IMR-90 (cell line): ENCODE data around the gene ZNF3. TPM values are rescaled to one million over a fixed set of nuclear protein-coding genes. Genes with fewer than 3 reads are reported as not detected.

ENCODE experiments used
- ATAC-seq: fragments of 200-7000 bp; cut with Tn5 transposase; 2 replicates; pipeline ENCODE4 v1.9.1; 2020; ENCODE audit warnings: low read depth, mild to moderate bottlenecking, moderate library complexity
- BruUV-seq: library from RNA; stranded (reverse); fragments of 400-500 nt; replicated peaks from 2 replicates; lab custom pipeline; 2021; lab: Mats Ljungman, UMichigan
- CTCF ChIA-PET: fragments of 300-600 bp; formaldehyde crosslinking; extraction: SDS; loops from one replicate; lab custom pipeline; 2021; ENCODE audit warnings: antibody characterized with exemption; lab: Yijun Ruan, JAX
- POLR2A ChIA-PET: fragments of 300-600 bp; sonication (Branson Sonifier 250); formaldehyde crosslinking; loops from one replicate; lab custom pipeline; 2022; ENCODE audit warnings: antibody characterized with exemption; ENCODE audit not compliant: unreplicated experiment; lab: Charles Lee
- DNase-seq: peaks from one replicate; pipeline ENCODE4 v3.0.0; 2013
- H2AFZ ChIP-seq: replicated peaks from 2 replicates; pipeline ENCODE3; 2013; ENCODE audit warnings: low read length, mild to moderate bottlenecking; ENCODE audit not compliant: poor library complexity
- H2AK5ac ChIP-seq: 2 replicates; pipeline ENCODE4 v1.6.1; 2013; ENCODE audit warnings: low read depth, low read length, inconsistent platforms
- H2AK9ac ChIP-seq: replicated peaks from 2 replicates; pipeline ENCODE3; 2013; ENCODE audit warnings: mild to moderate bottlenecking, low read depth, low read length, moderate library complexity; ENCODE audit not compliant: poor library complexity
- H2BK120ac ChIP-seq: 2 replicates; pipeline ENCODE4 v1.6.1; 2013; ENCODE audit warnings: low read depth, low read length, inconsistent platforms
- H2BK15ac ChIP-seq: 3 replicates; pipeline ENCODE4 v1.6.1; 2013; ENCODE audit warnings: low read depth, low read length, inconsistent platforms
- H2BK20ac ChIP-seq: 2 replicates; pipeline ENCODE4 v1.6.1; 2013; ENCODE audit warnings: low read depth, mild to moderate bottlenecking, inconsistent platforms, low read length, moderate library complexity
- H2BK5ac ChIP-seq: 2 replicates; pipeline ENCODE4 v1.6.1; 2013; ENCODE audit warnings: mild to moderate bottlenecking, low read depth, low read length, inconsistent platforms; ENCODE audit not compliant: poor library complexity, severe bottlenecking
- H3K14ac ChIP-seq: replicated peaks from 2 replicates; pipeline ENCODE4 v1.6.1; 2013; ENCODE audit warnings: low read depth, low read length, inconsistent platforms
- H3K18ac ChIP-seq: 2 replicates; pipeline ENCODE4 v1.6.1; 2013; ENCODE audit warnings: low read depth, low read length, control low read depth
- H3K23ac ChIP-seq: 2 replicates; pipeline ENCODE4 v1.6.1; 2013; ENCODE audit warnings: low read depth, low read length, inconsistent platforms
- H3K27ac ChIP-seq: 2 replicates; pipeline ENCODE4 v1.5.1; 2013; ENCODE audit warnings: mild to moderate bottlenecking, control low read depth, low read length; ENCODE audit not compliant: insufficient read depth
- H3K27me3 ChIP-seq: 2 replicates; pipeline ENCODE4 v1.6.1; 2013; ENCODE audit warnings: low read length; ENCODE audit not compliant: control insufficient read depth, insufficient read depth
- H3K36me3 ChIP-seq: 2 replicates; pipeline ENCODE4 v1.6.1; 2013; ENCODE audit warnings: low read length, mixed read lengths; ENCODE audit not compliant: control insufficient read depth, insufficient read depth
- H3K4ac ChIP-seq: 2 replicates; pipeline ENCODE4 v1.6.1; 2013; ENCODE audit warnings: low read depth, low read length, inconsistent platforms
- H3K4me1 ChIP-seq: 2 replicates; pipeline ENCODE4 v1.6.1; 2013; ENCODE audit warnings: low read length, mixed read lengths; ENCODE audit not compliant: control insufficient read depth, insufficient read depth
- H3K4me2 ChIP-seq: 2 replicates; pipeline ENCODE4 v1.6.1; 2013; ENCODE audit warnings: low read depth, mild to moderate bottlenecking, control low read depth, low read length, moderate library complexity
- H3K4me3 ChIP-seq: 2 replicates; pipeline ENCODE4 v1.5.1; 2013; ENCODE audit warnings: low read depth, mild to moderate bottlenecking, control low read depth, low read length, moderate library complexity; ENCODE audit not compliant: insufficient read depth
- H3K56ac ChIP-seq: 2 replicates; pipeline ENCODE4 v1.6.1; 2013; ENCODE audit warnings: low read length, inconsistent platforms; ENCODE audit not compliant: insufficient read depth; ENCODE audit errors: extremely low read depth
- H3K79me1 ChIP-seq, 2 experiments: 2 replicates each; pipeline ENCODE4 v1.6.1; 2013; ENCODE audit warnings: low read length in 2 of 2, inconsistent platforms in 1 of 2, low read depth in 1 of 2
- H3K9ac ChIP-seq: 2 replicates; pipeline ENCODE4 v1.6.1; 2013; ENCODE audit warnings: low read depth, low read length, control low read depth
- H3K9me1 ChIP-seq: 2 replicates; pipeline ENCODE4 v1.6.1; 2013; ENCODE audit warnings: low read length, inconsistent platforms; ENCODE audit not compliant: insufficient read depth
- H3K9me3 ChIP-seq: 2 replicates; pipeline ENCODE4 v1.6.1; 2013; ENCODE audit warnings: low read length; ENCODE audit not compliant: control insufficient read depth, insufficient read depth
- H4K20me1 ChIP-seq: 2 replicates; pipeline ENCODE4 v1.6.1; 2013; ENCODE audit warnings: low read length, inconsistent platforms; ENCODE audit not compliant: insufficient read depth
- H4K5ac ChIP-seq: 2 replicates; pipeline ENCODE4 v1.6.1; 2013; ENCODE audit warnings: mild to moderate bottlenecking, low read depth, low read length, control low read depth
- H4K8ac ChIP-seq, 2 experiments: 2 replicates each; pipeline ENCODE4 v1.6.1; 2013; ENCODE audit warnings: low read depth in 2 of 2, low read length in 2 of 2, control low read depth in 1 of 2, inconsistent platforms in 1 of 2
- H4K91ac ChIP-seq: 2 replicates; pipeline ENCODE4 v1.6.1; 2013; ENCODE audit warnings: low read depth, low read length, inconsistent platforms; ENCODE audit not compliant: insufficient read depth
- BHLHE40 ChIP-seq: fragments of 150-350 bp; IDR thresholded peaks from 2 replicates; pipeline ENCODE4 v1.6.1; 2016; ENCODE audit warnings: mild to moderate bottlenecking, low read depth, low read length
- CEBPB ChIP-seq: IDR thresholded peaks from 2 replicates; pipeline ENCODE4 v1.6.1; 2012; ENCODE audit warnings: low read depth, low read length, improper control_type of control experiment
- CHD1 ChIP-seq: IDR thresholded peaks from 2 replicates; pipeline ENCODE4 v1.6.1; 2012; ENCODE audit warnings: low read depth, low read length, improper control_type of control experiment
- ELK1 ChIP-seq: fragments of 150-350 bp; IDR thresholded peaks from 2 replicates; pipeline ENCODE4 v1.6.1; 2016; ENCODE audit warnings: low read depth, mild to moderate bottlenecking, low read length, moderate library complexity, borderline replicate concordance
- FOS ChIP-seq: fragments of 150-350 bp; IDR thresholded peaks from 2 replicates; pipeline ENCODE4 v1.6.1; 2016; ENCODE audit warnings: low read depth, low read length
- MAFK ChIP-seq: IDR thresholded peaks from 2 replicates; pipeline ENCODE4 v1.6.1; 2012; ENCODE audit warnings: low read depth, low read length, improper control_type of control experiment
- MAZ ChIP-seq: IDR thresholded peaks from 2 replicates; pipeline ENCODE4 v1.6.1; 2012; ENCODE audit warnings: low read depth, mild to moderate bottlenecking, low read length, improper control_type of control experiment, moderate library complexity, borderline replicate concordance
- MXI1 ChIP-seq: IDR thresholded peaks from 2 replicates; pipeline ENCODE4 v1.6.1; 2012; ENCODE audit warnings: low read depth, mild to moderate bottlenecking, low read length, moderate library complexity, borderline replicate concordance
- NFE2L2 ChIP-seq: fragments of 150-350 bp; IDR thresholded peaks from 2 replicates; pipeline ENCODE4 v1.6.1; 2016; ENCODE audit warnings: low read depth, mild to moderate bottlenecking, low read length
- POLR2A ChIP-seq: IDR thresholded peaks from 2 replicates; pipeline ENCODE4 v1.6.1; 2012; ENCODE audit warnings: mild to moderate bottlenecking, low read depth, low read length
- RAD21 ChIP-seq: IDR thresholded peaks from 2 replicates; pipeline ENCODE4 v1.6.1; 2012; ENCODE audit warnings: low read length, improper control_type of control experiment
- RCOR1 ChIP-seq: IDR thresholded peaks from 2 replicates; pipeline ENCODE4 v1.6.1; 2012; ENCODE audit warnings: mild to moderate bottlenecking, low read length, improper control_type of control experiment; ENCODE audit not compliant: insufficient replicate concordance
- RFX5 ChIP-seq: IDR thresholded peaks from 2 replicates; pipeline ENCODE4 v1.8.0; 2012; ENCODE audit warnings: low read depth, mild to moderate bottlenecking, low read length, moderate library complexity
- SMC3 ChIP-seq: fragments of 150-350 bp; IDR thresholded peaks from 2 replicates; pipeline ENCODE4 v1.6.1; 2016; ENCODE audit warnings: low read depth, mild to moderate bottlenecking, antibody characterized with exemption, low read length, moderate library complexity
- USF2 ChIP-seq: fragments of 150-350 bp; IDR thresholded peaks from 2 replicates; pipeline ENCODE4 v1.6.1; 2017; ENCODE audit warnings: mild to moderate bottlenecking, antibody characterized with exemption, low read length, low read depth
- WGBS, 2 experiments: methylation state at CpG; one replicate each; pipeline versions ENCODE4 v1.1.5 to v1.1.7; 2013; ENCODE audit warnings: missing lambda C conversion rate in 2 of 2; ENCODE audit not compliant: insufficient read length in 1 of 2; ENCODE audit errors: extremely low coverage in 2 of 2; 5-methylcytosine and 5-hydroxymethylcytosine counted together
- dilution Hi-C: fragments of 300-500 bp; cut with HindIII; formaldehyde crosslinking; loops from one replicate; pipeline ENCODE4 v1.14.3; 2018; ENCODE audit warnings: low sequenced_read_pairs; ENCODE audit not compliant: unreplicated experiment
- in situ Hi-C: fragments of 300-500 bp; cut with MboI; formaldehyde crosslinking; loops from 3 replicates; pipeline ENCODE4 v1.14.3; 2019; ENCODE audit warnings: low sequenced_read_pairs, inconsistent platforms, mixed read lengths
- intact Hi-C: fragments of 100-400 bp; cut with micrococcal nuclease; formaldehyde crosslinking; loops from 2 replicates; pipeline ENCODE4 v1.10.0; 2022
- polyA plus RNA-seq, 3 experiments: library from polyadenylated mRNA; depleted of rRNA; stranded (reverse); fragments of >200 nt; gene quantifications; 2 replicates each; pipeline ENCODE4 v1.2.3, GENCODE V29; 2012; ENCODE audit warnings: low replicate concordance in 1 of 3
- total RNA-seq: library from RNA; depleted of rRNA; stranded (reverse); fragments of >200 nt; gene quantifications from 2 replicates; pipeline ENCODE4 v1.2.3, GENCODE V29; 2012

Gene ZNF3
- total and polyA plus RNA-seq, 2 of the 4 experiments (the other 2 are of a cell fraction): 24.8 to 30.8 TPM

- ChIA-PET POLR2A (interaction anchor here (0.5 kb wide), 1 partner anchor 12 kb away, joined by 4 read pairs; no protein-coding TSS in a partner anchor), CTCF (no interaction called here)
- dilution Hi-C loops: no loop called here
- no peak for DNase-seq
- Histone ChIP-seq H3K4me1 (peaks cover 2% of the 10 kb centered on the region; the same call in 1 of the 2 replicates), H3K9me3 (peaks cover 37% of the 10 kb centered on the region), H4K8ac (no peak overlapping the region), H2AK9ac (no peak overlapping the region), H2AFZ (no peak overlapping the region), H2BK15ac (no peak overlapping the region), H3K23ac (no peak overlapping the region), H3K79me1 (peaks cover 18 to 19% of the 10 kb centered on the region in 2 experiments; a peak in 3 of 4 replicates), H2BK5ac (no peak overlapping the region), H4K91ac (no peak overlapping the region), H3K14ac (no peak overlapping the region), H3K4me3 (no peak overlapping the region), H2AK5ac (no peak overlapping the region), H3K4ac (no peak overlapping the region), H3K27ac (no peak overlapping the region), H3K36me3 (peaks cover 55% of the 10 kb centered on the region), H4K20me1 (no peaks in the 10 kb centered on the region; the same call in 1 of the 2 replicates), H3K4me2 (no peak overlapping the region), H2BK20ac (no peak overlapping the region), H2BK120ac (no peak overlapping the region), H3K9ac (no peak overlapping the region), H3K27me3 (no peaks in the 10 kb centered on the region), H4K5ac (no peak overlapping the region), H3K56ac (no peak overlapping the region), H3K18ac (no peak overlapping the region), H3K9me1 (0 out of 2 replicates have a peak, but pooled peaks cover 3% of the 10 kb centered on the region)
- intact Hi-C loops: no loop called here
- no TSS peak for BruUV-seq
- 80% methylated on average over 2 of the region's 7 CpGs; no CpG with 5 or more reads in 1 of the 2 experiments for WGBS, 2 experiments
- no peak for ATAC-seq
- in situ Hi-C loops: no loop called here
- TF ChIP-seq MXI1 (no peak), FOS (no peak), ELK1 (no peak), NFE2L2 (no peak), CEBPB (no peak), USF2 (no peak), POLR2A (no peak), SMC3 (no peak), RAD21 (no peak), BHLHE40 (no peak), RCOR1 (no peak), CHD1 (no peak), RFX5 (no peak), MAFK (no peak), MAZ (no peak)
These were observed 14.6 kb downstream of the ZNF3 start for GRCh38 chr7:100066953-100067352.
